CD14-positive monocyte (primary cell): ENCODE measurements around the gene CDKN2D. TPM values are rescaled to one million over a fixed set of nuclear protein-coding genes. Genes with fewer than 3 reads are reported as not detected.

Experiments used
- DNase-seq, 3 donors: peaks; one replicate each; pipeline ENCODE4 v3.0.0-alpha.2; 2011 to 2022
- H2AFZ ChIP-seq: 2 replicates; pipeline ENCODE4 v1.6.0; 2012; ENCODE audit warnings: mild to moderate bottlenecking, low read depth, low read length, inconsistent platforms; ENCODE audit not compliant: insufficient read depth, poor library complexity, severe bottlenecking
- H3K27ac ChIP-seq, 2 donors: 1 replicate in 1 of 2; 2 replicates in 1 of 2; pipeline ENCODE4 v1.5.1; 2012 to 2013; ENCODE audit warnings: low read length in 2 of 2, control low read depth in 1 of 2, inconsistent platforms in 1 of 2, low read depth in 1 of 2, mild to moderate bottlenecking in 1 of 2
- H3K27me3 ChIP-seq, 2 donors: one replicate each; pipeline versions ENCODE4 v1.6.0 to v1.6.1; 2011 to 2013; ENCODE audit warnings: low read length in 2 of 2; ENCODE audit not compliant: control insufficient read depth in 2 of 2, insufficient read depth in 2 of 2
- H3K36me3 ChIP-seq, 2 donors: replicated peaks in 1 of 2; 1 replicate in 1 of 2; 2 replicates in 1 of 2; pipeline versions ENCODE4 v1.5.1 to v1.6.1; 2012 to 2013; ENCODE audit warnings: low read length in 2 of 2, control low read depth in 1 of 2, inconsistent platforms in 1 of 2, mild to moderate bottlenecking in 1 of 2; ENCODE audit not compliant: insufficient read depth in 2 of 2, control insufficient read depth in 1 of 2
- H3K4me1 ChIP-seq, 2 donors: 1 replicate in 1 of 2; 2 replicates in 1 of 2; pipeline versions ENCODE4 v1.5.1 to v1.6.1; 2012 to 2013; ENCODE audit warnings: low read length in 2 of 2, control low read depth in 1 of 2, inconsistent platforms in 1 of 2, mild to moderate bottlenecking in 1 of 2, moderate library complexity in 1 of 2; ENCODE audit not compliant: insufficient read depth in 2 of 2, control insufficient read depth in 1 of 2
- H3K4me2 ChIP-seq: replicated peaks from 2 replicates; pipeline ENCODE3; 2012; ENCODE audit warnings: low read length, moderate library complexity, mild to moderate bottlenecking; ENCODE audit not compliant: poor library complexity, severe bottlenecking; ENCODE audit errors: extremely low read depth
- H3K4me3 ChIP-seq, 3 experiments: fragments of 200-600 bp in 1 of 3; sonication (generic) in 1 of 3; replicated peaks in 1 of 3; 1 replicate in 2 of 3; 2 replicates in 1 of 3; pipeline ENCODE4 v1.5.1; 2011 to 2013; ENCODE audit warnings: low read length in 3 of 3, mild to moderate bottlenecking in 3 of 3, control low read depth in 2 of 3, low read depth in 2 of 3, inconsistent platforms in 1 of 3, moderate library complexity in 1 of 3
- H3K79me2 ChIP-seq: 2 replicates; pipeline ENCODE4 v1.6.0; 2012; ENCODE audit warnings: mild to moderate bottlenecking, control low read depth, inconsistent platforms, low read length, moderate library complexity; ENCODE audit not compliant: insufficient read depth
- H3K9ac ChIP-seq: 2 replicates; pipeline ENCODE4 v1.6.0; 2017; ENCODE audit warnings: low read length, mild to moderate bottlenecking; ENCODE audit not compliant: insufficient read depth, poor library complexity, severe bottlenecking
- H3K9me3 ChIP-seq, 2 donors: replicated peaks in 1 of 2; 1 replicate in 1 of 2; 2 replicates in 1 of 2; pipeline versions ENCODE4 v1.5.1 to v1.6.1; 2012 to 2013; ENCODE audit warnings: low read length in 2 of 2, control low read depth in 1 of 2; ENCODE audit not compliant: control insufficient read depth in 1 of 2, insufficient read depth in 1 of 2
- H4K20me1 ChIP-seq: 2 replicates; pipeline ENCODE4 v1.6.0; 2012; ENCODE audit warnings: mild to moderate bottlenecking, low read length, control low read depth, moderate library complexity; ENCODE audit not compliant: insufficient read depth
- H3K27ac Mint-ChIP-seq, 7 donors: one replicate each; pipeline ENCODE4 v1.8.0; 2020; ENCODE audit warnings: mild to moderate bottlenecking in 7 of 7, mixed read lengths in 7 of 7, moderate library complexity in 6 of 7, inconsistent platforms in 2 of 7
- H3K27me3 Mint-ChIP-seq, 3 donors: one replicate each; pipeline ENCODE4 v1.8.0; 2021 to 2022; ENCODE audit warnings: low read depth in 3 of 3, mild to moderate bottlenecking in 3 of 3, mixed read lengths in 3 of 3, moderate library complexity in 3 of 3, inconsistent platforms in 1 of 3
- H3K36me3 Mint-ChIP-seq, 2 donors: one replicate each; pipeline ENCODE4 v1.8.0; 2020; ENCODE audit warnings: mixed read lengths in 2 of 2, inconsistent platforms in 1 of 2, mild to moderate bottlenecking in 1 of 2
- H3K4me1 Mint-ChIP-seq: one replicate; pipeline ENCODE4 v1.8.0; 2020; ENCODE audit warnings: mild to moderate bottlenecking, mixed read lengths
- H3K4me3 Mint-ChIP-seq, 2 donors: one replicate each; pipeline ENCODE4 v1.8.0; 2020; ENCODE audit warnings: mild to moderate bottlenecking in 2 of 2, mixed read lengths in 2 of 2, moderate library complexity in 1 of 2
- H3K9me3 Mint-ChIP-seq, 7 donors: one replicate each; pipeline ENCODE4 v1.8.0; 2020 to 2022; ENCODE audit warnings: mixed read lengths in 7 of 7, mild to moderate bottlenecking in 6 of 7, moderate library complexity in 6 of 7, inconsistent platforms in 2 of 7
- WGBS: methylation state at CpG from one replicate; pipeline ENCODE4 v1.1.5; 2013; ENCODE audit warnings: missing lambda C conversion rate; ENCODE audit not compliant: insufficient coverage; 5-methylcytosine and 5-hydroxymethylcytosine counted together
- intact Hi-C, 2 donors: fragments of 100-400 bp; cut with micrococcal nuclease; formaldehyde crosslinking; loops; one replicate each; pipeline versions ENCODE4 v1.15.0 to v1.15.1; 2023
- polyA plus RNA-seq, 3 donors: library from polyadenylated mRNA; depleted of rRNA in 1 of 3; unstranded in 2 of 3; stranded (reverse) in 1 of 3; fragments of 300-500 nt in 2 of 3; fragments of >200 nt in 1 of 3; fragmentation: Illumina TruSeq in 2 of 3; gene quantifications; 1 replicate in 2 of 3; 2 replicates in 1 of 3; pipeline ENCODE4 v1.2.3, GENCODE V29; 2012 to 2021
- TF ChIP-seq, protein P1 (sequence below): fragments of 200-600 bp; IDR thresholded peaks from one replicate; pipeline ENCODE4 v1.8.0; 2022; ENCODE audit warnings: antibody characterized with exemption, mild to moderate bottlenecking

The CDKN2D gene
- polyA plus RNA-seq, 3 donors, result 115 to 166 (median 130) TPM

DNA sequence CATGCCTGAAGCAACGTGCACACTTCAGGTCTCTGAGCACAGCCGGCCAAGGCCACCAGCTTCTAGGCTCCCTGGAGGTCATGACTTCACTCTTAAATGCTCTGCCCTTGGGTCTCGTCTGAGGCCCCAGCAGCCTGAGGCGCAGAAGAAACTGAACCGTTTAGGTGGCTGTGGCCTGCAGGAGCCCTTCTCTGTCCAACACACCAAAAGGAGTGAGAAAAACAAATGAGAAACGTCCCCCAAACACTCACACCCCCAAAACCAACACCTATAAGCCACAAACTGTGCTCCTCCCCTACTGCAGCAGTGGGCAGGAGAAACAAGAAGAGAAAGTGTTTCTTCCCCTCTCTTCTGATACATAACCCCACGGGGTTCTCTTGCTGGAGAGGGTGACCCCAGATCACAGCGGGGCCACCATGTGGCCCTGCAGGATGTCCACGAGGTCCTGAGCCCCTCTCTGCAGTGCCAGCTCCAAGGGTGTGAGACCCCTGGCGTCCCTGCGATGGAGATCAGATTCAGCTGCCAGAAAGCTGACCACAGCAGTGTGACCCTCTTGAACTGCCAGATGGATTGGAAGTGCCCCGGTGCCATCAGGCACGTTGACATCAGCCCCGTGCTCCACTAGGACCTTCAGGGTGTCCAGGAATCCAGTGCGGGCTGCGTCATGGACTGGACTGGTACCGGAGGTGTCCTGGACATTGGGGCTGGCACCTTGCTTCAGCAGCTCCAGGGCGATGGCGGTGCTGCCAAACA, 1.9 kb downstream of the CDKN2D start:
- Histone ChIP-seq H3K4me2 (peak overlapping the region; percentile 100), H3K27ac (peak overlapping the region; percentile 84 to 90), H3K4me1 (peaks cover 38 to 44% of the 10 kb centered on the region in 2 donors), H3K9me3 (no peaks in the 10 kb centered on the region), H3K79me2 (peaks cover 52% of the 10 kb centered on the region), H3K4me3 (peak overlapping the region; percentile 65 to 100 (median 98)), H4K20me1 (peaks cover 21% of the 10 kb centered on the region), H2AFZ (no peak overlapping the region), H3K36me3 (peaks cover 5 to 10% of the 10 kb centered on the region in 2 donors), H3K27me3 (no peaks in the 10 kb centered on the region), H3K9ac (peak overlapping the region; percentile 74)
- Mint-ChIP-seq H3K36me3 (peaks cover 11 to 17% of the 10 kb centered on the region in 2 donors), H3K9me3 (no peaks in the 10 kb centered on the region), H3K4me3 (peak overlapping the region; percentile 92 to 99), H3K4me1 (peaks cover 35% of the 10 kb centered on the region), H3K27ac (peak overlapping the region; percentile 93 to 100 (median 98)), H3K27me3 (peaks cover 0 to 1% (median 0%) of the 10 kb centered on the region in 3 donors)
- TF ChIP-seq, protein P1, sequence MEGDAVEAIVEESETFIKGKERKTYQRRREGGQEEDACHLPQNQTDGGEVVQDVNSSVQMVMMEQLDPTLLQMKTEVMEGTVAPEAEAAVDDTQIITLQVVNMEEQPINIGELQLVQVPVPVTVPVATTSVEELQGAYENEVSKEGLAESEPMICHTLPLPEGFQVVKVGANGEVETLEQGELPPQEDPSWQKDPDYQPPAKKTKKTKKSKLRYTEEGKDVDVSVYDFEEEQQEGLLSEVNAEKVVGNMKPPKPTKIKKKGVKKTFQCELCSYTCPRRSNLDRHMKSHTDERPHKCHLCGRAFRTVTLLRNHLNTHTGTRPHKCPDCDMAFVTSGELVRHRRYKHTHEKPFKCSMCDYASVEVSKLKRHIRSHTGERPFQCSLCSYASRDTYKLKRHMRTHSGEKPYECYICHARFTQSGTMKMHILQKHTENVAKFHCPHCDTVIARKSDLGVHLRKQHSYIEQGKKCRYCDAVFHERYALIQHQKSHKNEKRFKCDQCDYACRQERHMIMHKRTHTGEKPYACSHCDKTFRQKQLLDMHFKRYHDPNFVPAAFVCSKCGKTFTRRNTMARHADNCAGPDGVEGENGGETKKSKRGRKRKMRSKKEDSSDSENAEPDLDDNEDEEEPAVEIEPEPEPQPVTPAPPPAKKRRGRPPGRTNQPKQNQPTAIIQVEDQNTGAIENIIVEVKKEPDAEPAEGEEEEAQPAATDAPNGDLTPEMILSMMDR, result no peak
- 36% methylated on average over 17 of the region's 19 CpGs for WGBS
- intact Hi-C loops, result loop anchor here (1.0 to 10.0 kb wide), 8 partner anchors 24 to 315 kb away; partner anchors contain the start of genes ATG4D (in 1 of the 2), CDC37 (in 1 of the 2), ILF3 (in 1 of the 2) and MRPL4 (in 1 of the 2)
- peak in 2 of 3 donors; percentile 31 to 33 for DNase-seq

DNA sequence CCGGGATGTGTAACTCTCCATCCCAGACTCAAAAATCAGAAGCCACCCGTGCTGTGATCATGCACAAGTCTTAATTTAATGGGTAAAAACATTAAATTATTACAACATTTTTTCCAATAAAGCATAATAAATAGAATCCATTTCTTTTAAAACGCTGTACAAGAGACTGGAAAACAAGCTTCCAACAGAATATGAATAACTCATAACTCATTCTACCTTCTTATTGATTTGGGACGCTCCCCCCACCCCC, 2.4 kb downstream of the CDKN2D start:
- peaks cover 7 to 15% of the 10 kb centered on the region in 2 donors for H3K36me3 ChIP-seq
- Mint-ChIP-seq H3K4me1 (peaks cover 35% of the 10 kb centered on the region), H3K36me3 (peaks cover 16 to 22% of the 10 kb centered on the region in 2 donors), H3K27me3 (peaks cover 0 to 1% (median 0%) of the 10 kb centered on the region in 3 donors), H3K27ac (peak overlapping the region; percentile 93 to 100 (median 98)), H3K4me3 (peak overlapping the region; percentile 92 to 99), H3K9me3 (no peaks in the 10 kb centered on the region)
- peak overlapping the region; percentile 100 for H3K4me2 ChIP-seq
- peak overlapping the region; percentile 84 to 90 for H3K27ac ChIP-seq
- H3K79me2 ChIP-seq, result peaks cover 52% of the 10 kb centered on the region
- peaks cover 38 to 44% of the 10 kb centered on the region in 2 donors for H3K4me1 ChIP-seq
- peak overlapping the region; percentile 74 for H3K9ac ChIP-seq
- intact Hi-C loops, result loop anchor here (1.0 to 10.0 kb wide), 8 partner anchors 24 to 314 kb away; partner anchors contain the start of genes ATG4D (in 1 of the 2), CDC37 (in 1 of the 2), ILF3 (in 1 of the 2) and MRPL4 (in 1 of the 2)
- no peaks in the 10 kb centered on the region for H3K9me3 ChIP-seq
- DNase-seq, result no peak
- no peak overlapping the region for H2AFZ ChIP-seq
- WGBS, result 0% methylated on average over 3 of the region's 4 CpGs
- TF ChIP-seq, protein P1, result no peak
- peaks cover 21% of the 10 kb centered on the region for H4K20me1 ChIP-seq
- no peaks in the 10 kb centered on the region for H3K27me3 ChIP-seq
- H3K4me3 ChIP-seq, result peak overlapping the region; percentile 65 to 100 (median 98)
